ENCODE data around the gene MCEMP1. TPM values are rescaled to one million over a fixed set of nuclear protein-coding genes. Genes with fewer than 3 reads are reported as not detected.
"Not testable (repeated sequence)": the region's sequence is repeated elsewhere in the genome, so short reads cannot be mapped to it uniquely, and the experiment has no call there.

MCEMP1 gene
- total RNA-seq, 1 donor from 2014 or later = 0.18 TPM

GRCh38 chr19:7643629-7644549, 33.0 kb upstream of the MCEMP1 start:
- not testable (repeated sequence) for ATAC-seq; DNase-seq (ENCODE audit: low spot score)

- no peak for DNase-seq (ENCODE audit: low spot score)
These were observed 32.4 kb upstream of the MCEMP1 start for GRCh38 chr19:7644550-7644877.

GRCh38 chr19:7645163-7645562, 31.7 kb upstream of the MCEMP1 start:
- ATAC-seq = no peak
- DNase-seq (ENCODE audit: low spot score) = no peak

More at GRCh38 chr19:7644550-7644877, 32.4 kb upstream of the MCEMP1 start:
- no peak for ATAC-seq

DNA sequence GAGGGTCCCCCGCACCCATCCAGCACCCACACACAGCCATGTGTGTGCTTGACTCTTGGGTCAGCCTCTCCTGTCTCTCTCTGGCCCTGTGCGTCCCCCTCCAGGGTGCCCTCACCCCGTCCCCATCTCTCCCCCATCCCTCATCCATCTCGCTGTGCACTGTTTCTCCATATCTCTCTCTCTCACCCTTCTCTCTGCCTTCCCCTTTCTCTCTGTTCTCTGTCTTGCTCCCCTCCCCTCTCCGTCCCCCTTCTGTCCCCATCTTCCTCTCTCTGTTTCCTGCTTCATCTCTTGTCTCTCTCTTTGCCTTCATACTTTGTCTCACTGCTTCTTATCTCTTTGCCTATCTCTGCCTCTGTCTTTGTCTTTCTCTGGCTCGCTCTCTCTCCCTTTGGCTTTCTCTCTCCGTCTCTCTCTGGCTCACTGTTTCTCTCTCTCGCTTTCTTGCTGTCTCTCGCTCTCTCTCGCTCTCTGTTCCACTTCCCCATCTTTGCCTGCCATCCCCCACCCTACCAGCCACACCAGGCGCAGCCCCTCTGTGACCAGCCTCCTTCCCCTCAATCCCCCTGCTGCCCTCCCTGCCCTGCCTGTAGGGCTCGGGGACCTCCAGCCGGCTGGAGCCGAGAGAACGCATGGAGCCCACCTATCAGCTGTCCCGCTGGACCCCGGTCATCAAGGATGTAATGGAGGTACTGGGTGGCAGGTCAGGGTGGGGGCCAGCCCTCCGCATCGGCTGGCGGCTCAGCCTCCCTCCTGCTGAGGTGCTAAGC, 31.0 kb upstream of the MCEMP1 start:
- no peak for DNase-seq (ENCODE audit: low spot score)
- no peak for ATAC-seq

DNA sequence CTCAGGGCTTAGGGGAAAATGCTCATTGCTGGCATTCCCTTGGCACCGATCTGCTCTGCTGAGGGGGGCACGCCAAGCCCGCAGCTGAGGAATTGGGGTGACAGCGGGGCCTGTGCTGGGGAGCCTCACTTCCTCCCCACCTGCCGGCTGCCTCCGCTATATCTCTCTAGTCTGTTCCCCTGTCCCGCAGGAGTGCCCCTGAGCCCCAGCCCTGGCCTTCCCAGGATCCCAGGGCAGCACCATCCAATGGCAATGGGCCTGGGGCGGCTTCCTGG, 30.5 kb upstream of the MCEMP1 start:
- DNase-seq (ENCODE audit: low spot score) (no peak), ATAC-seq (no peak)

DNA sequence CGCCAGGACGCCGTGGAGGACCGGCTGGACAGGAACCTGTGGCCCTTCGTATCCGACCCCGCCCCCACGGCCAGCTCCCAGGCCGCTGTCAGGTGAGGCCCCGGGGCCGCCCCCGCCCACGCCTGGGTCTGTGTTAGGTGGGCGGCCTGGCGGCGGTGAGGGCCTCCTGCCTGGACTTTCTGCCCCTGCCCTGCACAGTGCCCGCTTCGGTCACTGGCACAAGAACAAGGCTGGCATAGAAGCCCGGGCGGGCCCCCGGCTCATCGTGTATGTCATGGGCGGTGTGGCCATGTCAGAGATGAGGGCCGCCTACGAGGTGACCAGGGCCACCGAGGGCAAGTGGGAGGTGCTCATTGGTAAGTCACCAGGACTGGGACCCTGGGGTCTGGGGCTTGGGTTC, 29.7 kb upstream of the MCEMP1 start:
- DNase-seq (ENCODE audit: low spot score) = no peak
- ATAC-seq = no peak

- ATAC-seq (no peak), DNase-seq (ENCODE audit: low spot score) (no peak)
These were observed 28.4 kb upstream of the MCEMP1 start for GRCh38 chr19:7648265-7649014.

DNA sequence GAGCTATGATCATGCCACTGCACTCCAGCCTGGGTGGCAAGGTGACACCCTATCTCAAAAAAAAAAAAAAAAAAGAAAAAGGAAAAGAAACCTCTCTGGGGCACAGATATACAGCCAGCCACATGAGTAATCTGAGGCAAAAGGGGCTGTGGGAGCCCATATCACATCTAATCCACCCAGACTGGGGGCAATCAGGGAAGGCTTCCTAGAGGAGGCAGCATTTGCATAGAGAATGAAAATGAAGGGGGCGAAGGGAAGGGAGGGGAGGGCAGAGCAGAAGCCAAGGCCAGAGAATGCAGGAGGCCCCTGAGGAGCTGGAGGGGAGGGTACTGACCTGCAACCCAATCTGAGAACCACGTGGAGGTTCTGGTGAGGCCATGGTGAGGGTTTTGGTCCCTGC, 26.7 kb upstream of the MCEMP1 start:
- DNase-seq (ENCODE audit: low spot score) = no peak
- ATAC-seq = no peak

DNA sequence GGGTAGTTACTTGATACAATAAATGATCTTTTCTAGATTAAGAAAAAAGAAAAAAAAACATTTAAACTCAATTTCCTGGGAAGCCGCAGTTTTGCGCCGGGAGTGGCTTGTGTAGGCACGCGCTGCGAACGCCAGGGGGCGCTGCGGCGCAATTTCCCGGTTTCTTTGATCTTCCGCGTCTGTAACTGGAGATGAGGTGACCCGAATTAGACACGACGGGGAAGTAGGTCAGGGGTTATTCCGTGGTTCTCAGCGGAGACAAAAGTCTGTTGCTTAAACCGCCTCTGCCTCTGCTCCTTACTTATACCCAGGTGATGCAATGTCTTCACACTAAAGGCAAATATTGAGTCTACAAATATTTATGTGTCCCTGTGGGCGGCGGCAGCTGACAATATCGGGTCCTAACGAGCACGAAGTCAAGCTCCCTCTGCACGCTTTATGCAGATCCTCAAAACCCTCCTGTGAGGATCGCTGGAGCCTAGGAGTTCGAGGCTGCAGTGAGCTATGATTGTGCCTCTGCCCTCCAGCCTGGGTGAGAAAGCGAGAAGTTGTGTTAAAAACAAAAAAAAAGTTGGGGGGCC, 24.7 kb upstream of the MCEMP1 start:
- DNase-seq (ENCODE audit: low spot score) = peak; percentile 89
- peak; percentile 95 for ATAC-seq

DNA sequence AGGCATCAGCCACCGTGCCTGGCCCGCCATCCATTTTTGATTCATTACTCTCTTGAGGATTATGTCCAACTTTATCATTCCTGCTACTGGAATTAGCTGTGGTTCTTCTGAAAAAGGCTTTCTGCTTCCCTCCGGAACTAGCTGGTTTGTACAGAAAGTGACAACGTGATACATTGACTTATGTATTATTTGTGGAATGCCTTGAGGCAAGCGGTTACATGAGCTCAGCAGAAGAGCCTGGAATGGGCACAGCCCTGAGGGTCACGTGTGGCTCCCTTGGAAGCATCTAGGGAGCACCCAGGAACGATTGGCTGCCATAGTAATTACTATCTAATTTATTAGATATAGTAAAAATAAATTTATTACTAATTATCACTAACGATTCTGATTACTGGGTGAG, 22.5 kb upstream of the MCEMP1 start:
- DNase-seq (ENCODE audit: low spot score) = no peak
- ATAC-seq = no peak

DNA sequence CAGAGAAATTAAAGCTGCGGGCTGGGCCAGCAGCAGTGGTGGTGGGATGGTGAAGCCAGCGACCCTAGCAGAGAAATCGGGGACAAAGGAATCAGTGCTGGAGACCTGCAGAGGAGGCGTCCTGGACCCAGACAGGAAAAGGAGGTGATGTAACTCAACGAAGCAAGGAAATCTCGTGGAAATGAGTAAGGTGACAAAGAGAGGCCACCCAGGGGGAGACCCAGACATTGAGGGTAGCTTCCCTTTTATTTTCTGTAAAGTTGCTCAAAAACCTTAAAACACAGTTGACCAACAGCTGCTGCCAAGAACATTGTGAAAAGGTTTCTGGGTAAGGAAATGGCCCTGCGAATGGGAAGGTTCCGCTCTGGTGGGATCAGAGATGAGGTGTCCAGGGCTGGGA, 21.3 kb upstream of the MCEMP1 start:
- ATAC-seq (no peak), DNase-seq (ENCODE audit: low spot score) (no peak)

- peak; percentile 78 for ATAC-seq
These were observed 19.6 kb upstream of the MCEMP1 start for GRCh38 chr19:7657131-7657751.

DNA sequence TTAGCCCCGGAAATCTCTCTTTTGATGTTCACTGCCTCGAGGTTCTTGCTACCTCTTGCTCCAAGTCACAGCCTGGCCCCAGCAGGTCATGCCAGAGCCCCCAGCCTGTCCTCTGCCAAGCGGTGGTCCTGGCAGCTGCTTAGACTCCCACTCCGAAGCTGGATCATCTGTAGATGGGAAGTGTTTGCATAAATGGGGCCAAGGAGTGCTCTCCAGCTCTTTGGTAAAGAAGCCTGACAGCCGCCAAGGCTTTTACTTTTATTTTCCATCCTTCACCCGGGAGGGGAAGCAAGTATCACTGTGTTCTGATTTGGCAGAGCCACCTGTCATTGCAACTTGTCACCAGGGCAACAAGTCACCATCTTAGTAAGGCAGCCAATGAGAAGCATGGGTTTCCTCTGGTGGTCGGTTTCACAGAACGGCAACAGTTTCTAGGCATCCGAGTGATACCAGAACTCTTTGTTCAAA, 18.6 kb upstream of the MCEMP1 start:
- no peak for ATAC-seq
- no peak for DNase-seq (ENCODE audit: low spot score)

More at GRCh38 chr19:7657131-7657751, 19.6 kb upstream of the MCEMP1 start:
- DNase-seq (ENCODE audit: low spot score) = peak; percentile 48

- ATAC-seq = no peak
- DNase-seq (ENCODE audit: low spot score) = no peak
These were observed 14.9 kb upstream of the MCEMP1 start for GRCh38 chr19:7661744-7662538.

DNA sequence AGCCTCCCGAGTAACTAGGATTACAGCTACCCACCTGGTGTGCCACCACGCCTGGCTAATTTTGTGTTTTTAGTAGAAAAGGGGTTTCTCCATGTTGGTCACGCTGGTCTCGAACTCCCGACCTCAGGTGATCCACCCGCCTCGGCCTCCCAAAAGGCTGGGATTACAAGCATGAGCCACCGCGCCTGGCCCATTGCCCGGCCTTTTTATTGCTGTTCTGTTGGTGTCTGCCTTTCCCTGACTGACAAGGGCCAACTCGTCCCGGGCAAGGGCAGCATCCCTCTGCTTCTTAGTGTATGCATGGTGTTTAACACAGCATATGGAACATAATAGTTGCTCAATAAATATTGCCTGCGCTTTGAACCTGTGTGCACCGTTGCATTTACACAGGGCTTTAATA, 14.2 kb upstream of the MCEMP1 start:
- ATAC-seq (no peak), DNase-seq (ENCODE audit: low spot score) (no peak)

DNA sequence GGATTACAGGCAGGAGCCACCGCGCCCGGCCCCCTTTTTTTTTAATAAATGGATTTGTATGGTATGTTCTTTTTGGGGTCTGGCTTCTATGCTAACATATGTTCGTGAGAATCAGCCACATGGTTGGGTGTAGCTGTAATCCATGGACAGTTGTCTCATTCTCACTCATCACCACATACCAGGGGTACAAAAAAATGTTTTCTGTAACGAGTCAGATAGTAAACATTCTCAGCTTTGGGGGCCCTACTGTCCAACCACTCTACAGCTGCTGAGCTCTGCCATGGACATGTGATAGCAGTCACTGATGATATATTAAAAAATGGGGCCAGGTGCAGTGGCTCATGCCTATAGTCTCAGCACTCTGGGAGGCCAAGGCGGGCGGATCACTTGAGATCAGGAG, 13.2 kb upstream of the MCEMP1 start:
- no peak for DNase-seq (ENCODE audit: low spot score)
- ATAC-seq = no peak

- ATAC-seq (no peak), DNase-seq (ENCODE audit: low spot score) (no peak)
These were observed 11.8 kb upstream of the MCEMP1 start for GRCh38 chr19:7665076-7665475.

DNA sequence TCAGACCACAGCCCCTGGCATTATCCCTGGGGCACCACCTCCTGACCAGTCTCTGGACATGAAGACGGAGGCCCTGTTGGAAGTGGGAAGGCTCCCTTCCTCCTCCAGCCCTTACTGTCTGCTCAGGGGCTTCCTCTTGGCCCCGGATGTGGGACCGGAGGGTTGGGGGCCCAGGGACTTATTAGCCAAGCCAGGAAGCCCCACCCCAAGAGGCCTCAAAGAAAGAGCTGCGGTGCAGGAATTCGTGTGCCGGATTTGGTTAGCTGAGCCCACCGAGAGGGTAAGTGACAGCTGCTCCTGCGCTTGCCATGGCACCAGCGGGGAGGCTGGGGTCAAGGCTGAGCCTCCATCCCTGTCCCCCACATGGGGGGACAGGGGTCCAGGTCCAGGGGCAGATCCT, 8.0 kb upstream of the MCEMP1 start, which contains the start of gene RETN:
RETN (plus strand) TSS at position 208 of the 400 bp plus-strand sequence. CDS start 278 bp downstream, outside the sequence.
- no peak for DNase-seq (ENCODE audit: low spot score)
- ATAC-seq = no peak

GRCh38 chr19:7669641-7670040, 7.2 kb upstream of the MCEMP1 start:
- no peak for DNase-seq (ENCODE audit: low spot score)
- ATAC-seq = no peak

All from left lobe of liver (tissue), 2 donors.